ENCODE data around the gene CNFN.
A peak's percentile ranks its signal among the peaks of the same experiment; 100 is the strongest.

Gene CNFN

GRCh38 chr19:42389899-42390298 lies at the start of gene CNFN:
TSS of gene CNFN (minus strand) at chr19:42390297. CDS start at chr19:42389037, 1,260 bp downstream.
- no peak for DNase-seq
- in situ Hi-C loops (cut with HindIII; ENCODE audit: low pct_ligation_motif_present, low pct_unique_long_range_greater_than_20kb, low sequenced_read_pairs) = no loop called here

GRCh38 chr19:42436006-42436405 lies 45.9 kb upstream of the CNFN start:
- in situ Hi-C loops (cut with HindIII; ENCODE audit: low pct_ligation_motif_present, low pct_unique_long_range_greater_than_20kb, low sequenced_read_pairs) = no loop called here
- DNase-seq = no peak

- no peak for DNase-seq
- in situ Hi-C loops (cut with HindIII; ENCODE audit: low pct_ligation_motif_present, low pct_unique_long_range_greater_than_20kb, low sequenced_read_pairs) = no loop called here
These were observed 45.2 kb upstream of the CNFN start for GRCh38 chr19:42435316-42435715.

- in situ Hi-C loops (cut with HindIII; ENCODE audit: low pct_ligation_motif_present, low pct_unique_long_range_greater_than_20kb, low sequenced_read_pairs) = no loop called here
- peak; percentile 55 for DNase-seq
These were observed 43.6 kb upstream of the CNFN start for GRCh38 chr19:42433503-42434260.

- DNase-seq = no peak
- in situ Hi-C loops (cut with HindIII; ENCODE audit: low pct_ligation_motif_present, low pct_unique_long_range_greater_than_20kb, low sequenced_read_pairs) = no loop called here
These were observed 41.4 kb upstream of the CNFN start for GRCh38 chr19:42431486-42431885.

- in situ Hi-C loops (cut with HindIII; ENCODE audit: low pct_ligation_motif_present, low pct_unique_long_range_greater_than_20kb, low sequenced_read_pairs) = no loop called here
These were observed 38.6 kb upstream of the CNFN start for GRCh38 chr19:42428676-42429075.

GRCh38 chr19:42427313-42427712 lies 37.2 kb upstream of the CNFN start, which contains the start of gene LIPE:
TSS of gene LIPE (minus strand) at chr19:42427388. CDS start at chr19:42427149, 239 bp downstream.
- in situ Hi-C loops (cut with HindIII; ENCODE audit: low pct_ligation_motif_present, low pct_unique_long_range_greater_than_20kb, low sequenced_read_pairs) = no loop called here

More at GRCh38 chr19:42428676-42429075, 38.6 kb upstream of the CNFN start:
- DNase-seq = no peak

GRCh38 chr19:42426643-42427042 lies 36.5 kb upstream of the CNFN start:
- in situ Hi-C loops (cut with HindIII; ENCODE audit: low pct_ligation_motif_present, low pct_unique_long_range_greater_than_20kb, low sequenced_read_pairs) = no loop called here
- DNase-seq = no peak

More at GRCh38 chr19:42427313-42427712, 37.2 kb upstream of the CNFN start, which contains the start of gene LIPE:
- DNase-seq = no peak

- no peak for DNase-seq
- in situ Hi-C loops (cut with HindIII; ENCODE audit: low pct_ligation_motif_present, low pct_unique_long_range_greater_than_20kb, low sequenced_read_pairs) = no loop called here
These were observed 34.6 kb upstream of the CNFN start for GRCh38 chr19:42424712-42425131.

- DNase-seq = no peak
- in situ Hi-C loops (cut with HindIII; ENCODE audit: low pct_ligation_motif_present, low pct_unique_long_range_greater_than_20kb, low sequenced_read_pairs) = no loop called here
These were observed 34.2 kb upstream of the CNFN start for GRCh38 chr19:42424345-42424707.

GRCh38 chr19:42423462-42424344 lies 33.6 kb upstream of the CNFN start:
- peak; percentile 89 for DNase-seq
- in situ Hi-C loops (cut with HindIII; ENCODE audit: low pct_ligation_motif_present, low pct_unique_long_range_greater_than_20kb, low sequenced_read_pairs) = no loop called here

GRCh38 chr19:42422901-42423461 lies 32.9 kb upstream of the CNFN start:
- DNase-seq = peak; percentile 12
- in situ Hi-C loops (cut with HindIII; ENCODE audit: low pct_ligation_motif_present, low pct_unique_long_range_greater_than_20kb, low sequenced_read_pairs) = no loop called here

- in situ Hi-C loops (cut with HindIII; ENCODE audit: low pct_ligation_motif_present, low pct_unique_long_range_greater_than_20kb, low sequenced_read_pairs) = no loop called here
- DNase-seq = no peak
These were observed 32.2 kb upstream of the CNFN start for GRCh38 chr19:42422092-42422900.

- in situ Hi-C loops (cut with HindIII; ENCODE audit: low pct_ligation_motif_present, low pct_unique_long_range_greater_than_20kb, low sequenced_read_pairs) = no loop called here
- no peak for DNase-seq
These were observed 31.5 kb upstream of the CNFN start for GRCh38 chr19:42421591-42422031.

- in situ Hi-C loops (cut with HindIII; ENCODE audit: low pct_ligation_motif_present, low pct_unique_long_range_greater_than_20kb, low sequenced_read_pairs) = no loop called here
- no peak for DNase-seq
These were observed 31.0 kb upstream of the CNFN start for GRCh38 chr19:42421101-42421500.

GRCh38 chr19:42420055-42420544 lies 30.0 kb upstream of the CNFN start:
- peak; percentile 58 for DNase-seq
- in situ Hi-C loops (cut with HindIII; ENCODE audit: low pct_ligation_motif_present, low pct_unique_long_range_greater_than_20kb, low sequenced_read_pairs) = no loop called here

- no peak for DNase-seq
- in situ Hi-C loops (cut with HindIII; ENCODE audit: low pct_ligation_motif_present, low pct_unique_long_range_greater_than_20kb, low sequenced_read_pairs) = no loop called here
These were observed 29.2 kb upstream of the CNFN start for GRCh38 chr19:42419309-42419708.

GRCh38 chr19:42412661-42413076 lies 22.6 kb upstream of the CNFN start:
- in situ Hi-C loops (cut with HindIII; ENCODE audit: low pct_ligation_motif_present, low pct_unique_long_range_greater_than_20kb, low sequenced_read_pairs) = no loop called here
- DNase-seq = no peak

Data from ACHN (cell line).